ENCODE data around the gene NFIA. TPM values are rescaled to one million over a fixed set of nuclear protein-coding genes. Genes with fewer than 3 reads are reported as not detected.

NFIA gene
- total and polyA plus RNA-seq, 2 of the 13 experiments (the other 11 are each of a cell fraction or from before 2014, with no cell fraction given): 14.7 to 28.5 TPM

- no TSS peak for BruUV-seq (replicated peaks)
- Histone ChIP-seq H3K27me3 (ENCODE audit: control insufficient read depth in 1 of 2, insufficient read depth in 2 of 2, low read length in 2 of 2) (no peaks in the 10 kb centered on the region), H3K36me3 (replicated peaks in 1 of 2; ENCODE audit: control insufficient read depth in 1 of 2, insufficient read depth in 2 of 2, low read length in 2 of 2) (peaks cover 4 to 15% of the 10 kb centered on the region in 2 experiments), H3K9me3 (ENCODE audit: low read length) (no peaks in the 10 kb centered on the region), H3K4me1 (ENCODE audit: insufficient read depth, low read length) (peaks cover 71% of the 10 kb centered on the region), H3K9ac (ENCODE audit: insufficient read depth, low read depth, low read length) (no peak overlapping the region), H4K20me1 (ENCODE audit: insufficient read depth, low read length) (peaks cover 28% of the 10 kb centered on the region), H3K4me3 (replicated peaks in 1 of 3; ENCODE audit: insufficient read depth in 1 of 3, low read depth in 2 of 3, low read length in 3 of 3) (no peak overlapping the region), H3K4me2 (ENCODE audit: low read depth, low read length) (no peak overlapping the region), H3K79me2 (ENCODE audit: insufficient read depth, low read length) (peaks cover 99% of the 10 kb centered on the region), H3K27ac (ENCODE audit: extremely low read length, insufficient read depth, low read length) (no peak overlapping the region), H2AFZ (ENCODE audit: low read length) (no peak overlapping the region)
- ChIA-PET POLR2A (interaction anchor here (1.2 kb wide), 1 partner anchor 8 kb away, joined by 4 read pairs; no protein-coding TSS in a partner anchor), CTCF (ENCODE audit: low intra/inter-chr PET ratio, low total read pairs) (no interaction called here)
- TF ChIP-seq ZMYM3 (CRISPR knock-in tag; IDR thresholded peaks at IDR 0.05) (peak; percentile 25; the same call in 1 of the 2 replicates), TBX2 (CRISPR knock-in tag; IDR thresholded peaks at IDR 0.05; ENCODE audit: borderline replicate concordance) (no peak), ZNF768 (CRISPR knock-in tag; IDR thresholded peaks at IDR 0.05) (peak; percentile 86; the same call in 1 of the 2 replicates)
- no peak for FAIRE-seq
- intact Hi-C loops (cut with micrococcal nuclease; ENCODE audit: unreplicated experiment) (loop anchor here (10.0 kb wide), 1 partner anchor 174 kb away; no protein-coding TSS in a partner anchor), in situ Hi-C loops (cut with HindIII; ENCODE audit: extremely low pct_ligation_motif_present, low pct_unique_long_range_greater_than_20kb) (no loop called here)
- ATAC-seq: no peak
- DNase-seq (ENCODE audit: low spot score): no peak
- WGBS (ENCODE audit: low lambda C conversion rate): 45% methylated on average over 1 of the region's 1 CpG
Observed at GRCh38 chr1:61149010-61149860, 66.9 kb downstream of the NFIA start.

DNA sequence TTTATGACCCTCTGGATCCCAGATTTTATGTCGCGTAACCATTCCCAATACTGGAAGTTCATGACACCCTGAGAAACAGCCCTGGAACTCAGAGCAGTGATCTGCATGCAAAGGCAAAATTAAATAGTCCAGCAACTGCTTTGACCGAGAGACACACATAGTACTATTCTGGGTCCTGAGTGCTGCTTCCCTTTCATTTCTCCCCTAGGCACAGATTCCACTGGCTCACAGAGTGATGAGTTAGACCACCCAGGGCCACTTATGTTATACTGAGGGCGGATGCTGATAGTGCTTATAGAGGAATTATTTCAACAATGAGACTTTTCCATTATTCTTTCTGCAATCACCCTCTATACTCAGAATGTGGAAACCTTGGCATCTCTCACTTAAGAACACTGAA lies 69.2 kb downstream of the NFIA start:
- no peak for DNase-seq (ENCODE audit: low spot score)
- intact Hi-C loops (cut with micrococcal nuclease; ENCODE audit: unreplicated experiment): loop anchor here (10.0 kb wide), 1 partner anchor 97 kb away; no protein-coding TSS in a partner anchor
- in situ Hi-C loops (cut with HindIII; ENCODE audit: extremely low pct_ligation_motif_present, low pct_unique_long_range_greater_than_20kb): no loop called here
- peaks cover 28% of the 10 kb centered on the region for H4K20me1 ChIP-seq (ENCODE audit: insufficient read depth, low read length)
- peak overlapping the region; percentile 26; the same call in 1 of the 2 replicates for H3K4me2 ChIP-seq (ENCODE audit: low read depth, low read length)
- H3K27ac ChIP-seq (ENCODE audit: extremely low read length, insufficient read depth, low read length): peak overlapping the region; percentile 48
- H2AFZ ChIP-seq (ENCODE audit: low read length): no peak overlapping the region
- H3K36me3 ChIP-seq (replicated peaks in 1 of 2; ENCODE audit: control insufficient read depth in 1 of 2, insufficient read depth in 2 of 2, low read length in 2 of 2): peaks cover 2 to 6% of the 10 kb centered on the region in 2 experiments; a peak in 3 of 5 replicates
- no peaks in the 10 kb centered on the region for H3K27me3 ChIP-seq (ENCODE audit: control insufficient read depth in 1 of 2, insufficient read depth in 2 of 2, low read length in 2 of 2)
- peaks cover 90% of the 10 kb centered on the region for H3K4me1 ChIP-seq (ENCODE audit: insufficient read depth, low read length)
- TF ChIP-seq FOXP4 (CRISPR knock-in tag; IDR thresholded peaks at IDR 0.05) (no peak), LCORL (IDR thresholded peaks at IDR 0.05) (no peak), LCORL (CRISPR knock-in tag; IDR thresholded peaks at IDR 0.05) (0 out of 2 replicates have a peak, but pooled peaks have one; percentile 2)
- H3K4me3 ChIP-seq (replicated peaks in 1 of 3; ENCODE audit: insufficient read depth in 1 of 3, low read depth in 2 of 3, low read length in 3 of 3): no peak overlapping the region
- H3K79me2 ChIP-seq (ENCODE audit: insufficient read depth, low read length): peaks cover 94% of the 10 kb centered on the region
- ATAC-seq: peak; percentile 47
- H3K9ac ChIP-seq (ENCODE audit: insufficient read depth, low read depth, low read length): no peak overlapping the region; the same call in 1 of the 2 replicates
- no peak for FAIRE-seq
- ChIA-PET CTCF (ENCODE audit: low intra/inter-chr PET ratio, low total read pairs) (no interaction called here), POLR2A (no interaction called here)
- 98% methylated on average over 4 of the region's 4 CpGs for WGBS (ENCODE audit: low lambda C conversion rate)
- BruUV-seq (replicated peaks): no TSS peak
- no peaks in the 10 kb centered on the region for H3K9me3 ChIP-seq (ENCODE audit: low read length)
